OCI-LY1 (cell line): ENCODE data around the gene SLC2A11.

Experiments used
- CTCF ChIP-seq: fragments of 200-600 bp; sonication (generic), shearing (Covaris generic); IDR thresholded peaks from 2 replicates; pipeline ENCODE4 v1.5.1; 2017; ENCODE audit warnings: mild to moderate bottlenecking, antibody characterized with exemption, low read length, moderate library complexity, mixed read lengths
- EZH2 ChIP-seq: fragments of 200-600 bp; sonication (generic), shearing (Covaris generic); IDR thresholded peaks from 2 replicates; pipeline ENCODE4 v1.8.0; 2017; ENCODE audit warnings: borderline replicate concordance, mixed run types, mild to moderate bottlenecking, antibody characterized with exemption, low read length, moderate library complexity, mixed read lengths

GRCh38 chr22:23832226-23833016, 25.3 kb upstream of the SLC2A11 start:
- TF ChIP-seq CTCF, result no peak
- TF ChIP-seq EZH2, result no peak
